Measurements from ENCODE around the gene POLR3H. TPM values are rescaled to one million over a fixed set of nuclear protein-coding genes. Genes with fewer than 3 reads are reported as not detected.

The POLR3H gene
- total RNA-seq, 1 experiment from 2014 or later: 21.2 TPM

DNA sequence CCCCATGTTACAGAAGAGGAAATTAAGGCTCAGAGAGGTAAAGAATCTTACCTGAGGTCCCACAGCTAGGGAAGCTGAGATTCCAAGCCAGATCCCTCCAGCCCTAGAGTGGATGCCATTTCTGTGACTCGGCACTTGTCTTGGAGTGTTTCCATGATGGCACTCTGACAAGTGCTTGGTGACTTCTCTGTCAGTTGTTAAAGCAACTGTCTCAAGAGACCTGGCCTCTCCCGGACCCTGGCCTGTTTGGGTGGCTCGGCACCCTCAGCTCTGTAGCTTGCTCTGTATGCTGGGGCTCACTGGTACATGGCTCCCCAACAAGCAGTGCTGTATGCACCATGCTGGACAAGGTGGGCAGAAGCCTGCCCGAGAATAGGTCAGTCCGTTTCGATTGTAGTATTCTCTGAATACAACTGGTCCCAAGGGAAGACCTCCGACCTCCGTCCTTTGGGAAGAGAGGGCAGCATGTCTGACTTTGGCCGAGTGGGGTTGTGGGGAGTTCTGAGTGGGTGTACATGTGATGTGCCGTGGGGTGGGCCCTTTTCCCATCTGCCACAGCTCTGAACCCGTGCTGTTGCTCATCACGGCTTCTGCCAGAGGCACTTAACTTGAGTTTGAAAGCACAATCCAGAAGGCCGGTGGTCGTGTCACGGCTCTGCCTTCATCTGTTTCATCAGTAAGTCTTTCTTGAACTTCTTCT lies 63.0 kb downstream of the POLR3H start:
- intact Hi-C loops (cut with micrococcal nuclease): no loop called here
- ATAC-seq (no peak; the same call in 1 of the 2 replicates), DNase-seq (peak; percentile 46)
- Histone ChIP-seq H3K4me3 (ENCODE audit: low read length) (no peak overlapping the region), H3K79me2 (ENCODE audit: low read length) (peaks cover 91% of the 10 kb centered on the region), H3K27me3 (ENCODE audit: low read length) (no peaks in the 10 kb centered on the region), H2AFZ (ENCODE audit: low read length) (no peak overlapping the region), H3K4me1 (ENCODE audit: insufficient read depth, low read length) (0 out of 2 replicates have a peak, but pooled peaks cover 5% of the 10 kb centered on the region), H3K4me2 (ENCODE audit: low read length) (no peak overlapping the region), H3K36me3 (ENCODE audit: low read depth, low read length) (no peaks in the 10 kb centered on the region), H3K9me3 (ENCODE audit: low read length) (no peaks in the 10 kb centered on the region), H4K20me1 (ENCODE audit: low read length) (peaks cover 11% of the 10 kb centered on the region; the same call in 1 of the 2 replicates), H3K27ac (ENCODE audit: low read length) (no peak overlapping the region), H3K9ac (ENCODE audit: low read length) (no peak overlapping the region), H3K9me2 (replicated peaks; ENCODE audit: low read length) (no peaks in the 10 kb centered on the region), H3F3A (ENCODE audit: low read length, unreplicated experiment) (no peaks in the 10 kb centered on the region)
- BruUV-seq (replicated peaks): no TSS peak
- ChIA-PET CTCF (no interaction called here), POLR2A (ENCODE audit: unreplicated experiment) (no interaction called here)
- TF ChIP-seq, protein P1, sequence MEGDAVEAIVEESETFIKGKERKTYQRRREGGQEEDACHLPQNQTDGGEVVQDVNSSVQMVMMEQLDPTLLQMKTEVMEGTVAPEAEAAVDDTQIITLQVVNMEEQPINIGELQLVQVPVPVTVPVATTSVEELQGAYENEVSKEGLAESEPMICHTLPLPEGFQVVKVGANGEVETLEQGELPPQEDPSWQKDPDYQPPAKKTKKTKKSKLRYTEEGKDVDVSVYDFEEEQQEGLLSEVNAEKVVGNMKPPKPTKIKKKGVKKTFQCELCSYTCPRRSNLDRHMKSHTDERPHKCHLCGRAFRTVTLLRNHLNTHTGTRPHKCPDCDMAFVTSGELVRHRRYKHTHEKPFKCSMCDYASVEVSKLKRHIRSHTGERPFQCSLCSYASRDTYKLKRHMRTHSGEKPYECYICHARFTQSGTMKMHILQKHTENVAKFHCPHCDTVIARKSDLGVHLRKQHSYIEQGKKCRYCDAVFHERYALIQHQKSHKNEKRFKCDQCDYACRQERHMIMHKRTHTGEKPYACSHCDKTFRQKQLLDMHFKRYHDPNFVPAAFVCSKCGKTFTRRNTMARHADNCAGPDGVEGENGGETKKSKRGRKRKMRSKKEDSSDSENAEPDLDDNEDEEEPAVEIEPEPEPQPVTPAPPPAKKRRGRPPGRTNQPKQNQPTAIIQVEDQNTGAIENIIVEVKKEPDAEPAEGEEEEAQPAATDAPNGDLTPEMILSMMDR (conservative IDR thresholded peaks at IDR 0.05; ENCODE audit: low read depth, low read length): no peak
- TF ChIP-seq EZH2 (IDR thresholded peaks at IDR 0.05; ENCODE audit: low read length, unreplicated experiment) (no peak), EZH2phosphoT487 (IDR thresholded peaks at IDR 0.05; ENCODE audit: borderline replicate concordance, low read length) (no peak)

DNA sequence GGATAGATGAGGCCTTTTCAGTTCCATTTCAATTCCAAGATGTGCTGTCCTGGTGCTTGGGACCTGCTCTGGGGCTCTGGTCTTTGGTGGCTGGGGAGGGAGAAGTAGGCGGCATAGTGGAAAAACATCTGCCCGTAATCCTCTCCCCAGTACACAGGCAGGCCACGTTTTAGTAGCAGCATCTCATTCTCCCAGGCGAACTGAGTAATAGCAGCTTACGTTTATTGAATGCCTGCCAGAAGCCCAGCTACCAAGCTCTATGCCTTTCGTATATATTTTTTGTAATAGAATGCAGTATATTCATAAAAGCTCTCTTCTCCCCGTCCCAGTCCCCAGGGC lies 63.9 kb downstream of the POLR3H start:
- no peak for DNase-seq
- H3K9ac ChIP-seq (ENCODE audit: low read length): no peak overlapping the region
- H3F3A ChIP-seq (ENCODE audit: low read length, unreplicated experiment): no peaks in the 10 kb centered on the region
- H3K79me2 ChIP-seq (ENCODE audit: low read length): peaks cover 94% of the 10 kb centered on the region
- intact Hi-C loops (cut with micrococcal nuclease): no loop called here
- ChIA-PET POLR2A (ENCODE audit: unreplicated experiment) (no interaction called here), CTCF (no interaction called here)
- no peaks in the 10 kb centered on the region for H3K9me3 ChIP-seq (ENCODE audit: low read length)
- H3K4me2 ChIP-seq (ENCODE audit: low read length): no peak overlapping the region
- no peaks in the 10 kb centered on the region for H3K27me3 ChIP-seq (ENCODE audit: low read length)
- H3K4me1 ChIP-seq (ENCODE audit: insufficient read depth, low read length): 0 out of 2 replicates have a peak, but pooled peaks cover 5% of the 10 kb centered on the region
- no peaks in the 10 kb centered on the region for H3K36me3 ChIP-seq (ENCODE audit: low read depth, low read length)
- H3K4me3 ChIP-seq (ENCODE audit: low read length): no peak overlapping the region
- no peak for ATAC-seq
- peaks cover 11% of the 10 kb centered on the region; the same call in 1 of the 2 replicates for H4K20me1 ChIP-seq (ENCODE audit: low read length)
- no peak overlapping the region for H3K27ac ChIP-seq (ENCODE audit: low read length)
- no peak overlapping the region for H2AFZ ChIP-seq (ENCODE audit: low read length)
- BruUV-seq (replicated peaks): no TSS peak
- H3K9me2 ChIP-seq (replicated peaks; ENCODE audit: low read length): no peaks in the 10 kb centered on the region
- TF ChIP-seq EZH2 (IDR thresholded peaks at IDR 0.05; ENCODE audit: low read length, unreplicated experiment): no peak
- TF ChIP-seq, protein P1 (conservative IDR thresholded peaks at IDR 0.05; ENCODE audit: low read depth, low read length): no peak

DNA sequence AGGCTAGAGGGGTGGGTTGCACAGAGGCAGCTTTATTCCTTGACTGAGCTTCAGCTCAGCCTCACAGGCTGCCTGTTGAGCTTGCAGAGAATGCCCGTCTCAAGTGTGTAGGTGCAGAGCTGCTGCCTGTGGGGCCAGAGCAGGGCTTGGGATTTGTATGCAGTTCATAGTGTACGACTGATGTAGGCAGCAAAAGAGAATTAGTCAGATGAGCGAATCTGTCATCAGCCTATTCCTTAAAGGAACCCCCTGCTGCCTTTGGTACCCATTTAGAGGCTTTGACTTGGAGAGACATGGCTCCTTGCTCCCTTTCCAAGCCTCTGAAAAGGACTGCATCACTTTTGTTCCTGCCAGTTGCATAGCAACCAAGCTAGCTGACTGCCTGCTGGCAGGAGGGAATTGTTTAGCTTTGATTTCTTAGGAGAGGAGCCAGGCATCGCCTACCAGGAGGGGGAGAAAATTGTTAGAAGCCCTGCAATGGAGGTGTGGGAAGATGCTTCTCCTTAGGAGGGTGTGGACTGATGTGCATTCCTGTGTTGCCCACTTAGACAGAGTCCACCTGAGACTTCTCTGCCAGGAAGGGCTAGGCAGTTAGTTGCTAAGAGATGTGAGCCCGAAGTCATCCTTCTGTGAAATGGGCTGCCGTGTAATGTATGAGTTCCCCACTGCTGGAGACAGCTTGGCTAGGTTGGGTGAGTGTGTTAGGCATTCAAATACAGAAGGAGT lies 64.4 kb downstream of the POLR3H start:
- H2AFZ ChIP-seq (ENCODE audit: low read length): no peak overlapping the region
- ChIA-PET CTCF (interaction anchor here (0.6 kb wide), 1 partner anchor 36 kb away, joined by 4 read pairs; no protein-coding TSS in a partner anchor), POLR2A (ENCODE audit: unreplicated experiment) (no interaction called here)
- H3K9me2 ChIP-seq (replicated peaks; ENCODE audit: low read length): no peaks in the 10 kb centered on the region
- ATAC-seq (0 out of 2 replicates have a peak, but pooled peaks have one; percentile 20), DNase-seq (no peak)
- peaks cover 11% of the 10 kb centered on the region; the same call in 1 of the 2 replicates for H4K20me1 ChIP-seq (ENCODE audit: low read length)
- BruUV-seq (replicated peaks): no TSS peak
- H3F3A ChIP-seq (ENCODE audit: low read length, unreplicated experiment): no peaks in the 10 kb centered on the region
- TF ChIP-seq EZH2phosphoT487 (IDR thresholded peaks at IDR 0.05; ENCODE audit: borderline replicate concordance, low read length): no peak
- TF ChIP-seq, protein P1 (conservative IDR thresholded peaks at IDR 0.05; ENCODE audit: low read depth, low read length): no peak
- no peak for TF ChIP-seq EZH2 (IDR thresholded peaks at IDR 0.05; ENCODE audit: low read length, unreplicated experiment)
- H3K9ac ChIP-seq (ENCODE audit: low read length): no peak overlapping the region
- no peak overlapping the region for H3K4me2 ChIP-seq (ENCODE audit: low read length)
- H3K36me3 ChIP-seq (ENCODE audit: low read depth, low read length): no peaks in the 10 kb centered on the region
- intact Hi-C loops (cut with micrococcal nuclease): no loop called here
- no peak overlapping the region for H3K27ac ChIP-seq (ENCODE audit: low read length)
- H3K4me1 ChIP-seq (ENCODE audit: insufficient read depth, low read length): 0 out of 2 replicates have a peak, but pooled peaks cover 5% of the 10 kb centered on the region
- no peaks in the 10 kb centered on the region for H3K27me3 ChIP-seq (ENCODE audit: low read length)
- no peak overlapping the region for H3K4me3 ChIP-seq (ENCODE audit: low read length)
- no peaks in the 10 kb centered on the region for H3K9me3 ChIP-seq (ENCODE audit: low read length)
- H3K79me2 ChIP-seq (ENCODE audit: low read length): peaks cover 95% of the 10 kb centered on the region

Measured in PC-3 (cell line).